Bronchial epithelial cell (primary cell): ENCODE measurements around the gene ATP1B2. TPM values are rescaled to one million over a fixed set of nuclear protein-coding genes. Genes with fewer than 3 reads are reported as not detected.

Source experiments
- DNase-seq: peaks from one replicate; pipeline ENCODE4 v3.0.0-alpha.2; 2010; ENCODE audit warnings: low read depth
- FAIRE-seq: peaks from 2 replicates; lab custom pipeline; 2011; peaks lifted over from hg19 to GRCh38; lab: Jason Lieb, UNC
- H3K27me3 ChIP-seq: 2 replicates; pipeline ENCODE4 v1.5.1; 2011; ENCODE audit warnings: low read length; ENCODE audit not compliant: control insufficient read depth, insufficient read depth
- H3K36me3 ChIP-seq: 2 replicates; pipeline ENCODE4 v1.5.1; 2011; ENCODE audit warnings: low read length; ENCODE audit not compliant: control insufficient read depth, insufficient read depth
- H3K4me3 ChIP-seq: 2 replicates; pipeline ENCODE4 v1.5.1; 2011; ENCODE audit warnings: mild to moderate bottlenecking, low read depth, low read length, control low read depth
- total RNA-seq: library from RNA; depleted of rRNA; stranded (reverse); fragments of >200 nt; gene quantifications from 2 replicates; pipeline ENCODE4 v1.2.1, GENCODE V29; 2014
- TF ChIP-seq, protein P1 (sequence below): IDR thresholded peaks from 2 replicates; pipeline ENCODE4 v1.5.1; 2011; ENCODE audit warnings: mild to moderate bottlenecking, moderate library complexity, low read length, control low read depth, inconsistent platforms; ENCODE audit not compliant: insufficient read depth, severe bottlenecking

ATP1B2 gene
- total RNA-seq, 1 donor from 2014 or later = not detected

DNA sequence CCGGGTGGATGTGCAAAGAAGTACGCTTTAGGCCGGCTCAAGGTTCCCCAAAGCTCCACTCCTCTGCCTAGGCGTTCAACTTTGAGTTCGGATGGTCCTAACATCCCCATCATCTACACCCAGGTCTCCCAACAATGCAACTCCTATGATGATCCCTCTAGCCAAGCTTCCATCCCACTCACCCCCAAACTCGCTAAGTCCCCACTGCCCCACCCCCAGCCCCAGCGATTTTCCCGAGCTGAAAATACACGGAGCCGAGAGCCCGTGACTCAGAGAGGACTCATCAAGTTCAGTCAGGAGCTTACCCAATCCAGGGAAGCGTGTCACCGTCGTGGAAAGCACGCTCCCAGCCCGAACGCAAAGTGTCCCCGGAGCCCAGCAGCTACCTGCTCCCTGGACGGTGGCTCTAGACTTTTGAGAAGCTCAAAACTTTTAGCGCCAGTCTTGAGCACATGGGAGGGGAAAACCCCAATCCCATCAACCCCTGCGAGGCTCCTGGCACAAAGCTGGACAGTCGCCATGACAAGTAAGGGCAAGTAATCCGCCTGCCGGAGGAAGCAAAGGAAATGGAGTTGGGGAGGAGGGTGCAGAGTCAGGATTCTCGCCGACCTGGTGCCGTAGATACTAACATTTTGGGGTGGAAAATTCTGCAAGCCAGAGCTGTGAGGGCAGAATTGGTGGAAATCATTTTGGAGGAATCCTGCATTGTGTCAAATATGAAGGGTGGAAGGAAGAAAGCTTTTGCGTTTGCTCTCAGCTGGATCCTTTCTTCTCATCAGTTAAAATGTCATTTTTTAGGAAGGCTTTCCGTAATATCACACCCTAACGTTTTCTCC lies 36.6 kb downstream of the ATP1B2 start, which contains the start of gene TP53:
Gene TP53 (minus strand): TSS at position 419 of the 836 bp plus-strand sequence. CDS start 10,896 bp downstream, outside the sequence.
- TF ChIP-seq, protein P1, sequence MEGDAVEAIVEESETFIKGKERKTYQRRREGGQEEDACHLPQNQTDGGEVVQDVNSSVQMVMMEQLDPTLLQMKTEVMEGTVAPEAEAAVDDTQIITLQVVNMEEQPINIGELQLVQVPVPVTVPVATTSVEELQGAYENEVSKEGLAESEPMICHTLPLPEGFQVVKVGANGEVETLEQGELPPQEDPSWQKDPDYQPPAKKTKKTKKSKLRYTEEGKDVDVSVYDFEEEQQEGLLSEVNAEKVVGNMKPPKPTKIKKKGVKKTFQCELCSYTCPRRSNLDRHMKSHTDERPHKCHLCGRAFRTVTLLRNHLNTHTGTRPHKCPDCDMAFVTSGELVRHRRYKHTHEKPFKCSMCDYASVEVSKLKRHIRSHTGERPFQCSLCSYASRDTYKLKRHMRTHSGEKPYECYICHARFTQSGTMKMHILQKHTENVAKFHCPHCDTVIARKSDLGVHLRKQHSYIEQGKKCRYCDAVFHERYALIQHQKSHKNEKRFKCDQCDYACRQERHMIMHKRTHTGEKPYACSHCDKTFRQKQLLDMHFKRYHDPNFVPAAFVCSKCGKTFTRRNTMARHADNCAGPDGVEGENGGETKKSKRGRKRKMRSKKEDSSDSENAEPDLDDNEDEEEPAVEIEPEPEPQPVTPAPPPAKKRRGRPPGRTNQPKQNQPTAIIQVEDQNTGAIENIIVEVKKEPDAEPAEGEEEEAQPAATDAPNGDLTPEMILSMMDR = no peak
- peaks cover 1% of the 10 kb centered on the region for H3K36me3 ChIP-seq
- H3K27me3 ChIP-seq = no peaks in the 10 kb centered on the region
- H3K4me3 ChIP-seq = peak within 1 kb of the TSS; percentile 59
- no peak for FAIRE-seq
- peak; percentile 87 for DNase-seq

DNA sequence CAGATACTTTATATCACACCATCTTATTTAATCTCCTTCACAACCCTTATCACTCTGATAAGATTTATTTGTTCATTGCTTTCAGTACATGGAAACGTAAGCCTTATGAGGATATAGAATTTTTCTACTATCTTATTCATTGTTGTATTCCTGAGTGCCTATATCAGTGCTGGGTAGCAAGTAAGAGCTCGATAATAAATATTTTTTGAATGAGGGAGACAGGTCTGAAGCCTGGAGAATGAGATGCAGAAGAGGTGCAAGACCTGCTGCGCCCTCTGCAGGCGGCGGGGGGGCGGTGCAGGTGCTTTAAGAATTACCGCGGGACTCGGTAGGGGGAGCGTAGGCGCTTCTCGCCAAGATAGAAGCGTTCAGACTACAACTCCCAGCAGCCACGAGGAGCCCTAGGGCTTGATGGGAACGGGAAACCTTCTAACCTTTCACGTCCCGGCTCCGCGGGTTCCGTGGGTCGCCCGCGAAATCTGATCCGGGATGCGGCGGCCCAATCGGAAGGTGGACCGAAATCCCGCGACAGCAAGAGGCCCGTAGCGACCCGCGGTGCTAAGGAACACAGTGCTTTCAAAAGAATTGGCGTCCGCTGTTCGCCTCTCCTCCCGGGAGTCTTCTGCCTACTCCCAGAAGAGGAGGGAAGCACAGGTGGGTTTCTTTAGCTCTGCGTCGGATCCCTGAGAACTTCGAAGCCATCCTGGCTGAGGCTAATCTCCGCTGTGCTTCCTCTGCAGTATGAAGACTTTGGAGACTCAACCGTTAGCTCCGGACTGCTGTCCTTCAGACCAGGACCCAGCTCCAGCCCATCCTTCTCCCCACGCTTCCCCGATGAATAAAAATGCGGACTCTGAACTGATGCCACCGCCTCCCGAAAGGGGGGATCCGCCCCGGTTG lies 37.4 kb downstream of the ATP1B2 start, which contains the start of gene WRAP53:
Gene WRAP53 (plus strand): TSS at position 570 of the 900 bp plus-strand sequence. CDS start 172 bp downstream, at position 742.
- no peaks in the 10 kb centered on the region for H3K27me3 ChIP-seq
- FAIRE-seq = no peak
- TF ChIP-seq, protein P1 = peak; percentile 94
- peaks cover 1% of the 10 kb centered on the region for H3K36me3 ChIP-seq
- peak; percentile 96 for DNase-seq
- peak within 1 kb of the TSS; percentile 59 for H3K4me3 ChIP-seq

- FAIRE-seq = no peak
- H3K27me3 ChIP-seq = no peaks in the 10 kb centered on the region
- no peak for DNase-seq
- TF ChIP-seq, protein P1 = no peak
- peak overlapping the region; percentile 59 for H3K4me3 ChIP-seq
- peaks cover 3% of the 10 kb centered on the region for H3K36me3 ChIP-seq
These were observed 38.1 kb downstream of the ATP1B2 start for GRCh38 chr17:7688808-7689316.

- Histone ChIP-seq H3K36me3 (peaks cover 4% of the 10 kb centered on the region), H3K27me3 (no peaks in the 10 kb centered on the region), H3K4me3 (no peak overlapping the region)
- DNase-seq = no peak
- no peak for FAIRE-seq
- TF ChIP-seq, protein P1 = no peak
These were observed 44.9 kb downstream of the ATP1B2 start for GRCh38 chr17:7695586-7695985.

GRCh38 chr17:7697828-7698588 lies 47.3 kb downstream of the ATP1B2 start:
- DNase-seq (no peak), FAIRE-seq (no peak)
- TF ChIP-seq, protein P1 = no peak
- H3K27me3 ChIP-seq = no peaks in the 10 kb centered on the region
- H3K4me3 ChIP-seq = no peak overlapping the region
- peaks cover 10% of the 10 kb centered on the region for H3K36me3 ChIP-seq
